ENCODE results near the gene HSPG2.

- no peak; the same call in 1 of the 2 replicates for TF ChIP-seq CTCF (IDR thresholded peaks at IDR 0.05)
- TF ChIP-seq REST (IDR thresholded peaks at IDR 0.05; ENCODE audit: insufficient read depth in 1 of 2, low read depth in 2 of 2, low read length in 1 of 2), result no peak
- TF ChIP-seq SIN3A (IDR thresholded peaks at IDR 0.05; ENCODE audit: borderline replicate concordance, insufficient read depth, low read depth, low read length), result no peak
- 0 out of 2 replicates have a peak, but pooled peaks have one; percentile 30 for TF ChIP-seq TCF7L2 (IDR thresholded peaks at IDR 0.05; ENCODE audit: low read depth, low read length)
- TF ChIP-seq POLR2AphosphoS5 (IDR thresholded peaks at IDR 0.05; ENCODE audit: low read depth, low read length), result peak; percentile 36; the same call in 1 of the 2 replicates
These were observed 2.7 kb upstream of the HSPG2 start for GRCh38 chr1:21939650-21940374.

Data from Panc1 (cell line).